ENCODE measurements around the gene ZEB1. TPM values are rescaled to one million over a fixed set of nuclear protein-coding genes. Genes with fewer than 3 reads are reported as not detected.
A peak's percentile ranks its signal among the peaks of the same experiment; 100 is the strongest.

The ZEB1 gene
- total and polyA plus RNA-seq, 2 of the 4 experiments (the other 2 are of a cell fraction), result 23.7 to 108 TPM

DNA sequence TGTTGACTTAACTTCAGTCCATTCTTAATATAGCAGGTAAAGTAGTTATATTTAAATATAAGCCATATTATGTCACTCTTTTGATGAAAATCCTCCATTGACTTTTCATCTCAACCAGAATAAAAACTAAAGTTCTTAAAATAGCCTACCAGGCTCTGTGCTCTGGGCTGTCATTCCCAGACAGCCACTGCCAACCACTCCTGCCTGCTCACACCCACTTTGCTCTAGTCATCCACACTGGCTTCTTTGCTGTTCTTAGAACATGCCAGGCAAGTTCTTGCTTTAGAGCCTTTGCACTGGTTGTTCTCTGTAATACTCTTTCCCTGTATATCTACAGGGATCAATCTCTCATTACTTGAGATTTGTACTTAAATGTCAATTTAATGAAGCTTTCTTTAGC is 80.6 kb downstream of the ZEB1 start:
- H3K9me3 ChIP-seq (ENCODE audit: control insufficient read depth, insufficient read depth, low read length), result no peaks in the 10 kb centered on the region
- no peak overlapping the region for H3K14ac ChIP-seq (replicated peaks; ENCODE audit: low read depth, low read length)
- ATAC-seq (ENCODE audit: low read depth), result peak; percentile 46; the same call in 1 of the 2 replicates
- H3K9me1 ChIP-seq (ENCODE audit: insufficient read depth, low read length), result peaks cover 9% of the 10 kb centered on the region
- no peak overlapping the region for H3K27ac ChIP-seq (ENCODE audit: insufficient read depth, low read length)
- no peak overlapping the region for H3K4ac ChIP-seq (ENCODE audit: low read depth, low read length)
- no peak overlapping the region for H3K4me3 ChIP-seq (ENCODE audit: insufficient read depth, low read depth, low read length)
- H3K18ac ChIP-seq (ENCODE audit: low read depth, low read length), result no peak overlapping the region
- BruUV-seq (replicated peaks), result no TSS peak
- TF ChIP-seq RFX5 (IDR thresholded peaks at IDR 0.05; ENCODE audit: low read depth, low read length) (no peak), CHD1 (IDR thresholded peaks at IDR 0.05; ENCODE audit: low read depth, low read length) (no peak), MAZ (IDR thresholded peaks at IDR 0.05; ENCODE audit: borderline replicate concordance, low read depth, low read length) (no peak), MXI1 (IDR thresholded peaks at IDR 0.05; ENCODE audit: borderline replicate concordance, low read depth, low read length) (no peak), RCOR1 (IDR thresholded peaks at IDR 0.05; ENCODE audit: insufficient replicate concordance, low read length) (no peak), SMC3 (IDR thresholded peaks at IDR 0.05; ENCODE audit: low read depth, low read length) (no peak), NFE2L2 (IDR thresholded peaks at IDR 0.05; ENCODE audit: low read depth, low read length) (no peak)
- POLR2A ChIA-PET (ENCODE audit: unreplicated experiment), result no interaction called here
- H3K27me3 ChIP-seq (ENCODE audit: control insufficient read depth, insufficient read depth, low read length), result no peaks in the 10 kb centered on the region
- H2BK120ac ChIP-seq (ENCODE audit: low read depth, low read length), result no peak overlapping the region
- peaks cover 19 to 58% of the 10 kb centered on the region in 2 experiments for H3K79me1 ChIP-seq (ENCODE audit: low read depth in 1 of 2, low read length in 2 of 2)
- peaks cover 62% of the 10 kb centered on the region for H4K20me1 ChIP-seq (ENCODE audit: insufficient read depth, low read length)
- no peak overlapping the region for H2AK5ac ChIP-seq (ENCODE audit: low read depth, low read length)
- CTCF ChIA-PET, result no interaction called here
- no peak overlapping the region for H3K9ac ChIP-seq (ENCODE audit: low read depth, low read length)
- peak overlapping the region; percentile 34 for H2BK5ac ChIP-seq (ENCODE audit: low read depth, low read length, poor library complexity, severe bottlenecking)
- no peak overlapping the region for H4K91ac ChIP-seq (ENCODE audit: insufficient read depth, low read depth, low read length)
- no peak overlapping the region for H3K4me2 ChIP-seq (ENCODE audit: low read depth, low read length)
- no peak overlapping the region for H2AK9ac ChIP-seq (replicated peaks; ENCODE audit: low read depth, low read length, poor library complexity)
- H4K8ac ChIP-seq (ENCODE audit: low read depth in 2 of 2, low read length in 2 of 2), result no peak overlapping the region
- dilution Hi-C loops (cut with HindIII; ENCODE audit: low sequenced_read_pairs, unreplicated experiment), result no loop called here
- H3K4me1 ChIP-seq (ENCODE audit: control insufficient read depth, insufficient read depth, low read length), result peaks cover 5% of the 10 kb centered on the region; the same call in 1 of the 2 replicates
- no peak overlapping the region for H3K23ac ChIP-seq (ENCODE audit: low read depth, low read length)
- H3K36me3 ChIP-seq (ENCODE audit: control insufficient read depth, insufficient read depth, low read length), result peaks cover 4% of the 10 kb centered on the region; the same call in 1 of the 2 replicates
- H2BK20ac ChIP-seq (ENCODE audit: low read depth, low read length), result no peak overlapping the region
- in situ Hi-C loops (cut with MboI; ENCODE audit: low sequenced_read_pairs), result no loop called here
- no peak for DNase-seq
- no peak overlapping the region for H2BK15ac ChIP-seq (ENCODE audit: low read depth, low read length)
- intact Hi-C loops (cut with micrococcal nuclease), result no loop called here
- H3K56ac ChIP-seq (ENCODE audit: extremely low read depth, insufficient read depth, low read length), result no peak overlapping the region
- no peak overlapping the region for H4K5ac ChIP-seq (ENCODE audit: low read depth, low read length)
- no peak overlapping the region for H2AFZ ChIP-seq (replicated peaks; ENCODE audit: low read length, poor library complexity)
